ENCODE results near the gene FAT3.

GRCh38 chr11:92216789-92217188, 7.8 kb upstream of the FAT3 start:
- TF ChIP-seq, protein P1, sequence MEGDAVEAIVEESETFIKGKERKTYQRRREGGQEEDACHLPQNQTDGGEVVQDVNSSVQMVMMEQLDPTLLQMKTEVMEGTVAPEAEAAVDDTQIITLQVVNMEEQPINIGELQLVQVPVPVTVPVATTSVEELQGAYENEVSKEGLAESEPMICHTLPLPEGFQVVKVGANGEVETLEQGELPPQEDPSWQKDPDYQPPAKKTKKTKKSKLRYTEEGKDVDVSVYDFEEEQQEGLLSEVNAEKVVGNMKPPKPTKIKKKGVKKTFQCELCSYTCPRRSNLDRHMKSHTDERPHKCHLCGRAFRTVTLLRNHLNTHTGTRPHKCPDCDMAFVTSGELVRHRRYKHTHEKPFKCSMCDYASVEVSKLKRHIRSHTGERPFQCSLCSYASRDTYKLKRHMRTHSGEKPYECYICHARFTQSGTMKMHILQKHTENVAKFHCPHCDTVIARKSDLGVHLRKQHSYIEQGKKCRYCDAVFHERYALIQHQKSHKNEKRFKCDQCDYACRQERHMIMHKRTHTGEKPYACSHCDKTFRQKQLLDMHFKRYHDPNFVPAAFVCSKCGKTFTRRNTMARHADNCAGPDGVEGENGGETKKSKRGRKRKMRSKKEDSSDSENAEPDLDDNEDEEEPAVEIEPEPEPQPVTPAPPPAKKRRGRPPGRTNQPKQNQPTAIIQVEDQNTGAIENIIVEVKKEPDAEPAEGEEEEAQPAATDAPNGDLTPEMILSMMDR (IDR thresholded peaks at IDR 0.05), result no peak
- TF ChIP-seq POLR2AphosphoS5 (IDR thresholded peaks at IDR 0.05) (no peak), POLR2A (IDR thresholded peaks at IDR 0.05) (no peak)

All from prostate gland (tissue), 2 donors.